ENCODE results near the gene BMPR1A. TPM values are rescaled to one million over a fixed set of nuclear protein-coding genes. Genes with fewer than 3 reads are reported as not detected.
A peak's percentile ranks its signal among the peaks of the same experiment; 100 is the strongest.

BMPR1A gene
- total RNA-seq, 1 experiment from 2014 or later = 24.3 TPM

DNA sequence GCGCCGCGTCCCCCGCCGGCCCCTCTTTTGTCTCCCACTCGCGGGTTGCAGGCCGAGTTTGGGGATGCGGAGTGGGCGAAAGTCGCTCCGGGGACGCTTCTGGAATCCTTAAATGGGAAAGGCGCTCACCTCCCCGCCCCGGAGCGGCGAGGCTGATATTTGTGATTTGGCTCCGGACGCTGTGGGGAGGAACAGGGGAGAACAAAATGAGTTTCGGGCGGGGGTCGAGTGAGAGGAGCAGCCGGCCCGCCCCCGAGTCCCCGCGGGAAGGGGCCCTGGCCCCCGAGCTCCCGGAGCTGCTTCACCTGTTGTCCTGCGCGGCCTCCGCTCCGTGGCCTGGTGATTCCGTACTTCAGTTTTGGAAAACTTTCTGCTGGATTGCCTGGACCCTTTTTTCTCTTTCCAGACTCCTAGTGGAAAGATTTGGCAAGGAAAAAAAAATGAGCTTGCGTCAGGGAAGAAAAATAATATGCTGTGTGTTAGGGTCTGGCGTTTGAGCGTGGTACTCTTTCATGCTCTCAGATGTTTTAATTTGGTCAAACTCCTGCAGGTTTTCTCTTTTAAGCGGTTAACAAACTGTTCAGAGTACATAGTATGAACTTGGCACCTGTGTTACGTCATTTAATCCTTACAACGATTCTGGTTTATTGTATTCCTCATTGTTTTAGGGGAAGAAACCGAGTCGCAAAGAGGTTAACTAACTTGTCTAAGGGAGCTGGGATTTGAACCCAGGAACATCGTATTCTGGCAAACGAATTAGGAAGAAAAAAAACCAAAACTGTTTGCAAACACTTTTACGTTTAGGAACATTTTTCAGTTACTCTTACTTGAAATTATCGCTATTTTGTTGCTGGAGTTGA, 924 bp downstream of the BMPR1A start:
- ChIA-PET CTCF (interaction anchor here (0.5 kb wide), 1 partner anchor 391 kb away, joined by 10 read pairs; no protein-coding TSS in a partner anchor), POLR2A (ENCODE audit: unreplicated experiment) (interaction anchor here (0.6 to 1.0 kb wide), 4 partner anchors 10 to 285 kb away, joined by 3 to 9 read pairs (median 5); no protein-coding TSS in a partner anchor)
- BruUV-seq (replicated peaks) = no TSS peak
- Histone ChIP-seq H3K27me3 (ENCODE audit: insufficient read depth, low read depth) (no peaks in the 10 kb centered on the region), H3K36me3 (ENCODE audit: low read depth) (no peaks in the 10 kb centered on the region), H4K20me1 (ENCODE audit: insufficient read depth) (no peaks in the 10 kb centered on the region), H3K79me2 (ENCODE audit: low read depth) (peaks cover 67% of the 10 kb centered on the region), H3F3A (ENCODE audit: insufficient read depth, low read depth) (peaks cover 7% of the 10 kb centered on the region; the same call in 1 of the 2 replicates), H3K27ac (peak overlapping the region; percentile 70), H2AFZ (peak overlapping the region; percentile 82), H3K4me2 (peak overlapping the region; percentile 83), H3K4me1 (replicated peaks; ENCODE audit: insufficient read depth) (peaks cover 26% of the 10 kb centered on the region), H3K4me3 (peak overlapping the region; percentile 78), H3K9me3 (ENCODE audit: insufficient read depth, low read depth) (no peaks in the 10 kb centered on the region), H3K9me2 (ENCODE audit: insufficient read depth) (no peaks in the 10 kb centered on the region)
- TF ChIP-seq, protein P1, sequence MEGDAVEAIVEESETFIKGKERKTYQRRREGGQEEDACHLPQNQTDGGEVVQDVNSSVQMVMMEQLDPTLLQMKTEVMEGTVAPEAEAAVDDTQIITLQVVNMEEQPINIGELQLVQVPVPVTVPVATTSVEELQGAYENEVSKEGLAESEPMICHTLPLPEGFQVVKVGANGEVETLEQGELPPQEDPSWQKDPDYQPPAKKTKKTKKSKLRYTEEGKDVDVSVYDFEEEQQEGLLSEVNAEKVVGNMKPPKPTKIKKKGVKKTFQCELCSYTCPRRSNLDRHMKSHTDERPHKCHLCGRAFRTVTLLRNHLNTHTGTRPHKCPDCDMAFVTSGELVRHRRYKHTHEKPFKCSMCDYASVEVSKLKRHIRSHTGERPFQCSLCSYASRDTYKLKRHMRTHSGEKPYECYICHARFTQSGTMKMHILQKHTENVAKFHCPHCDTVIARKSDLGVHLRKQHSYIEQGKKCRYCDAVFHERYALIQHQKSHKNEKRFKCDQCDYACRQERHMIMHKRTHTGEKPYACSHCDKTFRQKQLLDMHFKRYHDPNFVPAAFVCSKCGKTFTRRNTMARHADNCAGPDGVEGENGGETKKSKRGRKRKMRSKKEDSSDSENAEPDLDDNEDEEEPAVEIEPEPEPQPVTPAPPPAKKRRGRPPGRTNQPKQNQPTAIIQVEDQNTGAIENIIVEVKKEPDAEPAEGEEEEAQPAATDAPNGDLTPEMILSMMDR (conservative IDR thresholded peaks at IDR 0.05) = peak; percentile 23; the same call in 1 of the 2 replicates
- no peak for TF ChIP-seq EZH2 (IDR thresholded peaks at IDR 0.05; ENCODE audit: low read depth)
- intact Hi-C loops (cut with micrococcal nuclease; ENCODE audit: unreplicated experiment) = loop anchor here (2.0 to 5.0 kb wide), 3 partner anchors 35 to 335 kb away; no protein-coding TSS in a partner anchor
- peak; percentile 17 to 47 for DNase-seq

DNA sequence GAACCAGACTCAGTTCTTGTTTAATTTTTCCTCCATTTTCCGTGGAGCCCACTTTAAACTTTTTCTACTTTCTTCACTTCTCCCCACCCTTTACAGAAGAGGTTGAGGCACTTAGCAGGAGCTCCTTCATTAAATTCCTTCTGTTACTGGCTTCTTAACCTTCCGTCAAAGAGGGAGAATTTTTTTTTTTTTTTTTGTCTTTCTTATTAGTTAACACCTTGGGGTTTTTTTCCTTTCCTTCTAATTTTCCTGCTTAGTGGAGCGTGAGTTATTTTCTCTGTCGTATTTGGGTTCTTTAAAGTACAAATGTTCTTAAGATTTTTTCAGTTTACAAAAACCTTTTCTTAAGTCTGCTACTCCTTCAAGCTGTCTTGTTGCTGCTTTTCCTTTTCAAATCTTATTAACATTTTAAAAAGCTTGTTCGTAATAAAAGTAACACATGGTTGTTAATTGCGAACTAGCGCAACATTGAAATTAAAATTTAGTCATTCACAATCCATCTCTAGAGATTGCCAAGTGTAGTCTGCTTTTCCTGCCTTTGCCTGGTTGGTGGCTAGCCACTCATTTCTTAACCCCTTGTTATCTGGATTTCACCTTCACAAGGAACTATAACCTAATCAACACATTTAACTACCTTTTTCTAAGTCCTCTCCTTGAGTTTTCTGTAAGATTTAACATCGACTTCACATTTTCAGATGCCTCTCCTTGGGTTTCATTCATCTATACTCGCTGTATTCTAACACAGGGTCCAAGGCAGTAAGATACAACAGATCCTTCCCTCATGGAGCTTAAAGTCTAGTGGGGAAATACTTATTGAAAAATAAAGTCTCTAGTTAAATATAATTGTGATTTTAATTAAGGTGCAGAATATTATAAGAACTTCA, 2.0 kb downstream of the BMPR1A start:
- POLR2A ChIA-PET (ENCODE audit: unreplicated experiment) = interaction anchor here (0.6 to 1.0 kb wide), 3 partner anchors 11 to 63 kb away, joined by 3 to 9 read pairs (median 6); no protein-coding TSS in a partner anchor
- CTCF ChIA-PET = no interaction called here
- no TSS peak for BruUV-seq (replicated peaks)
- H3K36me3 ChIP-seq (ENCODE audit: low read depth) = no peaks in the 10 kb centered on the region
- peak overlapping the region; percentile 70 for H3K27ac ChIP-seq
- peak overlapping the region; percentile 83 for H3K4me2 ChIP-seq
- peaks cover 26% of the 10 kb centered on the region for H3K4me1 ChIP-seq (replicated peaks; ENCODE audit: insufficient read depth)
- intact Hi-C loops (cut with micrococcal nuclease; ENCODE audit: unreplicated experiment) = loop anchor here (5.0 kb wide), 2 partner anchors 34 to 46 kb away; no protein-coding TSS in a partner anchor
- peak overlapping the region; percentile 82; the same call in 1 of the 2 replicates for H2AFZ ChIP-seq
- peaks cover 73% of the 10 kb centered on the region for H3K79me2 ChIP-seq (ENCODE audit: low read depth)
- no peaks in the 10 kb centered on the region for H4K20me1 ChIP-seq (ENCODE audit: insufficient read depth)
- DNase-seq = no peak
- TF ChIP-seq, protein P1 (conservative IDR thresholded peaks at IDR 0.05) = no peak
- TF ChIP-seq EZH2 (IDR thresholded peaks at IDR 0.05; ENCODE audit: low read depth) = no peak
- no peaks in the 10 kb centered on the region for H3K9me3 ChIP-seq (ENCODE audit: insufficient read depth, low read depth)
- H3F3A ChIP-seq (ENCODE audit: insufficient read depth, low read depth) = peaks cover 7% of the 10 kb centered on the region; the same call in 1 of the 2 replicates
- H3K4me3 ChIP-seq = peak overlapping the region; percentile 78
- H3K27me3 ChIP-seq (ENCODE audit: insufficient read depth, low read depth) = no peaks in the 10 kb centered on the region
- no peaks in the 10 kb centered on the region for H3K9me2 ChIP-seq (ENCODE audit: insufficient read depth)

All from PC-9 (cell line).